NOMO-1 (cell line): ENCODE measurements around the gene RFX1.

Source experiments
- DNase-seq, 2 experiments: peaks; one replicate each; lab custom pipeline; 2025; ENCODE audit not compliant: unreplicated experiment in 2 of 2; lab: John Stamatoyannopoulos, UW

RFX1 gene

GRCh38 chr19:13914777-13915176, 91.3 kb downstream of the RFX1 start:
- DNase-seq, result no peak

DNA sequence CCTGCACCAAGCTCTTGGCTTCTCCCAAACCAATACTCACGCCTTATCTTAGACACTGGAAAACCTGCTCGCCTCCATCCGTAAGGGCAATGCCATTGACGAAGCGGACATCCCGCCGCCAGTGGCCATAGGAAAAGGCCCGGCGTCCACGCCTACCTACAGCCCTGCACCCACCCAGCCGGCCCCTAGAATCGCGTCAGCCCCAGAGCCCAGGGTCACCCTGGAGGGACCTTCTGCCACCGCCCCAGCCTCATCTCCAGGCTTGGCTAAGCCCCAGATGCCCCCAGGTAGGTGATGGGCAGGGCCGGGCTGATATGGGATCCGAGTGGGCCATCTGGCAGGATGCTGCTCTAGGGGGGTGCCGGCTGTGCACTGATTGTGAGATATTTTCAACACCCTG, 92.8 kb downstream of the RFX1 start:
- no peak for DNase-seq
